Vagina (tissue), 2 donors: ENCODE measurements around the gene RIMBP3C. TPM values are rescaled to one million over a fixed set of nuclear protein-coding genes. Genes with fewer than 3 reads are reported as not detected.
"Not testable (repeated sequence)": the region's sequence is repeated elsewhere in the genome, so short reads cannot be mapped to it uniquely, and the experiment has no call there.

Experiments
- DNase-seq, 2 donors: peaks; one replicate each; pipeline ENCODE4 v3.0.0-alpha.2; 2017; ENCODE audit errors: extremely low spot score in 2 of 2
- H3K27ac ChIP-seq: fragments of 200-600 bp; sonication (generic); one replicate; pipeline ENCODE4 v1.5.1; 2019
- H3K27me3 ChIP-seq: fragments of 200-600 bp; sonication (generic); one replicate; pipeline ENCODE4 v1.5.1; 2019
- H3K36me3 ChIP-seq, 2 donors: fragments of 200-600 bp; sonication (generic); one replicate each; pipeline ENCODE4 v1.5.1; 2017 to 2019
- H3K4me1 ChIP-seq: fragments of 200-600 bp; sonication (generic); one replicate; pipeline ENCODE4 v1.5.1; 2019
- H3K4me3 ChIP-seq, 2 donors: fragments of 200-600 bp; sonication (generic); 1 replicate in 1 of 2; 2 replicates in 1 of 2; pipeline ENCODE4 v1.5.1; 2016 to 2019
- H3K9me3 ChIP-seq: fragments of 200-600 bp; sonication (generic); one replicate; pipeline ENCODE4 v1.5.1; 2019
- POLR2A ChIP-seq, 2 donors: fragments of 450-650 bp; IDR thresholded peaks; one replicate each; pipeline ENCODE4 v1.6.1; 2017; ENCODE audit warnings: antibody characterized with exemption in 2 of 2, mild to moderate bottlenecking in 2 of 2, moderate library complexity in 2 of 2
- POLR2AphosphoS5 ChIP-seq, 2 donors: sonication (generic); formaldehyde crosslinking; IDR thresholded peaks; one replicate each; pipeline ENCODE4 v1.9.0; 2017; ENCODE audit warnings: antibody characterized with exemption in 2 of 2, mild to moderate bottlenecking in 2 of 2, low read depth in 1 of 2; ENCODE audit not compliant: insufficient read depth in 1 of 2
- intact Hi-C: fragments of 100-400 bp; cut with DNase I; formaldehyde crosslinking; loops from one replicate; pipeline ENCODE4 v1.15.1; 2023
- total RNA-seq: library from RNA; depleted of rRNA; stranded (reverse); fragments of >200 nt; gene quantifications from one replicate; pipeline ENCODE4 v1.2.3, GENCODE V29; 2016
- TF ChIP-seq, protein P1 (sequence below), 3 experiments: fragments of 450-650 bp in 2 of 3; fragments of 200-600 bp in 1 of 3; sonication (generic) in 1 of 3; IDR thresholded peaks; one replicate each; pipeline ENCODE4 v1.5.1; 2017 to 2019; ENCODE audit warnings: antibody characterized with exemption in 3 of 3, mild to moderate bottlenecking in 2 of 3, moderate library complexity in 2 of 3

RIMBP3C gene
- total RNA-seq, 1 donor from 2014 or later, result not detected

DNA sequence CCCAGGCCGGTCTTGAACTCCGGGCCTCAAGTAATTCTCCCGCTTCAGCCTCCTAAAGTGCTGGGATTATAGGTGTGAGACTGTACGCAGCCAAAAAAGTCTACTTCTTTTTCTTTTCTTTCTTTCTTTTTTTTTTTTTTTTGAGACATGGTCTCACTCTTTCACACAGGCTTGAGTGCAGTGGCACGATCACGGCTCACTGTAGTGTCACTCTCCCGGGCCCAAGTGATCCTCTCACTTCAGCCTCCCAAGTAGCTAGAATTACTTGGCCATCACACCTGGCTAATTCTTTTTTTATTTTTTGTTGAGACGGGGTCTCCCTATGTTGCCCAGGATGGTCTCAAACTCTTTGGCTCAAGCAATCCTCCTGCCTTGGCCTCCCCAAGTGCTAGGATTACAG is 12.7 kb upstream of the RIMBP3C start:
- intact Hi-C loops, result no loop called here

DNA sequence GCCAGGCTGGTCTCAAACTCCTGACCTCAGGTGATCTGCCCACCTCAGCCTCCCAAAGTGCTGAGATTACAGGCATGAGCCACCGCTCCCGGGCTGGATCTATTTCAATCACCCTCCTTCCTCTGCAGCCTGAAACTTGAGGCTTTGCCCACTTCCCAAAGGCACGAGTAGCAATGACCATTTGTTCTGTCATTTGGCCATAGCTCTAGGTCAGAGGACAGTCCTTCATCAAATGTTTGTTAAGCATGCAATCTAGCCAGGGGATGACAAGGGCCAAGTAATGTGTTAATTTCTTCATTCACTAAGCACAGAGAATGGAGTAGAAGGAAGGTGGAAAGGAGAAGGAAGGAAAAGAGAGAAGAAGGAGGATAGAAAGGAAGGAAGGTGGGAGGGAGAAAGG is 9.4 kb upstream of the RIMBP3C start:
- H3K27ac ChIP-seq, H3K9me3 ChIP-seq, DNase-seq, intact Hi-C loops, H3K4me1 ChIP-seq, H3K27me3 ChIP-seq, H3K4me3 ChIP-seq, H3K36me3 ChIP-seq: not testable (repeated sequence)

More for the DNA sequence above, 12.7 kb upstream of the RIMBP3C start:
- Histone ChIP-seq H3K4me1 (peaks cover 7% of the 10 kb centered on the region), H3K27ac (no peak overlapping the region), H3K36me3 (no peaks in the 10 kb centered on the region), H3K9me3 (no peaks in the 10 kb centered on the region), H3K27me3 (no peaks in the 10 kb centered on the region), H3K4me3 (no peak overlapping the region)
- DNase-seq, result no peak
- TF ChIP-seq, protein P1, sequence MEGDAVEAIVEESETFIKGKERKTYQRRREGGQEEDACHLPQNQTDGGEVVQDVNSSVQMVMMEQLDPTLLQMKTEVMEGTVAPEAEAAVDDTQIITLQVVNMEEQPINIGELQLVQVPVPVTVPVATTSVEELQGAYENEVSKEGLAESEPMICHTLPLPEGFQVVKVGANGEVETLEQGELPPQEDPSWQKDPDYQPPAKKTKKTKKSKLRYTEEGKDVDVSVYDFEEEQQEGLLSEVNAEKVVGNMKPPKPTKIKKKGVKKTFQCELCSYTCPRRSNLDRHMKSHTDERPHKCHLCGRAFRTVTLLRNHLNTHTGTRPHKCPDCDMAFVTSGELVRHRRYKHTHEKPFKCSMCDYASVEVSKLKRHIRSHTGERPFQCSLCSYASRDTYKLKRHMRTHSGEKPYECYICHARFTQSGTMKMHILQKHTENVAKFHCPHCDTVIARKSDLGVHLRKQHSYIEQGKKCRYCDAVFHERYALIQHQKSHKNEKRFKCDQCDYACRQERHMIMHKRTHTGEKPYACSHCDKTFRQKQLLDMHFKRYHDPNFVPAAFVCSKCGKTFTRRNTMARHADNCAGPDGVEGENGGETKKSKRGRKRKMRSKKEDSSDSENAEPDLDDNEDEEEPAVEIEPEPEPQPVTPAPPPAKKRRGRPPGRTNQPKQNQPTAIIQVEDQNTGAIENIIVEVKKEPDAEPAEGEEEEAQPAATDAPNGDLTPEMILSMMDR (IDR thresholded peaks at IDR 0.05), result no peak
- TF ChIP-seq POLR2AphosphoS5 (IDR thresholded peaks at IDR 0.05; ENCODE audit: insufficient read depth in 1 of 2, low read depth in 1 of 2), result no peak
- no peak for TF ChIP-seq POLR2A (IDR thresholded peaks at IDR 0.05)

DNA sequence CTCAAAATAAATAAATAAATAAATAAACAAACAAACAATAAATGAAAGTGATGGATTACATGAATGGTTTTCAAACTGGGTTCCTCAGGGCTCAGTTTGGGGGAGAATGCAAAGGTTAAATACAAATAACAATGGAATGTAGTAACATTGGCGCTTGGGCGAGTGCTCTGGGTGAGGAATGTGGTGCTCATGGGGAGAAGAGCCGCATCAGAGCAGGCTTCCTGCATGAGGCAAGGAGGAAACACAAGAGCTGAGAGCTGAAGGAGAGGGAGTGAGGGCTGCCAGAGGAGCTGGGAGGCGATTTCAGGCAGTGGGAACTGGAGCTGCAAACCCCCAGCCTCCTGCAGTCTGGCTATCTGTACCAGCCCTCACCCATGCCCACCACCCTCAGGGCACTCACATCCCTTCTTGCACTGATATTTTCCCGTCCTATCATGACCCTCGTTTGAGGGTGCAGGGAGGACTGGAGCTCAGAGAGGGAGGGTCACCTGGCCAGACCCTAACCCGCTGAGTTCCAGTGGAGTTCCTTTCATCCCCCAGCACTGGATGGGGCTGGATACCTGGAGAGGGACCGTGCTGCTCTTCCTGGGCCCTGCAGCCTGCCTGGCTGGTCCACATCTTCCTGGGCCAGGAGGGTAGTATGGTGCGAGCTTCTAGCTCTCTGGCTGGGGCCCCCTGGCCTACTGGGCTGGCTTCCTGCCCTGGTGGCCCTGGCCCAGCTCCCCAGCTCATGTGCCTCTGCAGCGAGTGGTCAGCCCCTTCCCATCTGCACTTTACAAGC is 8.3 kb upstream of the RIMBP3C start:
- H3K9me3 ChIP-seq, H3K27me3 ChIP-seq, DNase-seq, H3K4me3 ChIP-seq, H3K27ac ChIP-seq, intact Hi-C loops, H3K36me3 ChIP-seq, H3K4me1 ChIP-seq: not testable (repeated sequence)

DNA sequence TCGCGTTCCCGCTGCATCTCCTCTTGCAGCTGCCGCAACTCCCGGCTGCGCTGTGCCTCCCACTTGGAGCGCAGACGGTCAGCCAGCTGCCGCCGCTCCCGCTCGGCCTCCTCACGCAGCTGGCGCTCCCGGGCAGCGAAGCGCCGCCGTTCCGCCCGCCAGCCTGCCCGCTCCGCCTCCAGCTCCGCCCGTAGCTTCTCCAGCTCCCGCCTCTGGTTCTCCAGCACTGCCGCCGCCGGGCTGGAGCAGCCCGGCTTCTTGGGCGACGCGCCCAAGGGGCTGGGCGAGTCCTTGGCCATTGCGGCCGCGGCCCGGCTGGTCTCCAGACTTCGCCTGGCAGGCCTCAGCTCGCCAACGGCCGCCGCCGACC is 598 bp downstream of the RIMBP3C start:
- not testable (repeated sequence) for H3K27me3 ChIP-seq, H3K9me3 ChIP-seq

DNA sequence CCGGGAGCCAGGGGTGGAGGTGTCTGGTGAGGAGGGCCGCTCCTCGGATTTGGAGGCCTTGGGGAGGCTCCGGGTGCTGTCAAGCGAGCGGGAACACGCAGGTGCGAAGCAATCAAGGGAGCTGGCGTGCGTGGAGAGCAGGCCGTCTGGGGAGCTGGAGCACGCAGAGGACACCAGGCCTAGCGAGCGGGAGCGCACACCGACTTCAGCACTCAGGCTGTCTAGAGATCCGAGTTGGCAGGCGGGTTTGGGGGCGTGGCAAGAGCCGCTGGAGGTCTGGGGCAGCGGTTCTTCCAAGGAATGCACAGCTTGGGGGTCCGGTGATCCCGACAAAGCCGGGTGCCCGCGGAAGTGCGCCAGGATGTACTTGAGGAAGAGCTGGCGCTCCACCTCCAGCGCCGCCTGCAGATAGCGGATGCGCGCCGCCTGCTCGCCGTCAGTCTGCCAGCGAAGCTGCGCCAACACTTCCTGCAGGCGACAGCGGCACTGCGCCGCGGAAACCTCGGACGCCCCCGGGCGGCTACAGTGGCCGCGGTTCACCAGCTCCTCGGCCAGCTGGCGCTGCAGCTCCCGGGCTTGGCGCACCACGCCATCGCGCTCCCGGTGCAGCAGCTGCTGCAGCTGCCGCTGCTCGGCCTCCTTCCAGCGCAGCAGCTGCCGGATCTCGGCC is 1.1 kb downstream of the RIMBP3C start:
- H3K4me3 ChIP-seq, H3K4me1 ChIP-seq, H3K27ac ChIP-seq, H3K36me3 ChIP-seq, H3K9me3 ChIP-seq, DNase-seq, H3K27me3 ChIP-seq, intact Hi-C loops: not testable (repeated sequence)

More for the DNA sequence above, 598 bp downstream of the RIMBP3C start:
- H3K4me1 ChIP-seq, intact Hi-C loops, DNase-seq, H3K36me3 ChIP-seq, H3K4me3 ChIP-seq, H3K27ac ChIP-seq: not testable (repeated sequence)

DNA sequence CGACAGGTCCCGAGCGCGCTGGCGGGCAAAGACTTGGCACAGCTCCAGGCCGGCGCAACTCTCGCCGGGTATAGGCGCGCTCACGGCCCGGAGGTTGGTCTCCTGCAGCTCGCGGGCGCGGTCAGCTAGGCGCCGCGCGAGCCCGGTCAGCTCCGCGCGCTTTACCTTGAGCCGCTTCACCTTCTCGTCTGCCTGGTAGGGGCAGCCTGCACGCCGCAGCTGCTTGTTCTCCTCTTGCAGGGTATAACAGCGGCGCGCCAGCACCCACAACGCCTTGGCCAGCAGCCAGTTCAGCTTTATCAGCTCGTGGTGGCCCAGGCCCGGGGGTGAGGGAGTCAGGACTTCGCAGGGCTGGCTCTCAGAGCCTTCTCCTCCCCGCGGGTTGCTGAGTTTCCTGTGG is 1.7 kb downstream of the RIMBP3C start:
- H3K9me3 ChIP-seq, H3K4me1 ChIP-seq, H3K36me3 ChIP-seq, H3K27ac ChIP-seq, H3K27me3 ChIP-seq, DNase-seq, intact Hi-C loops, H3K4me3 ChIP-seq: not testable (repeated sequence)

DNA sequence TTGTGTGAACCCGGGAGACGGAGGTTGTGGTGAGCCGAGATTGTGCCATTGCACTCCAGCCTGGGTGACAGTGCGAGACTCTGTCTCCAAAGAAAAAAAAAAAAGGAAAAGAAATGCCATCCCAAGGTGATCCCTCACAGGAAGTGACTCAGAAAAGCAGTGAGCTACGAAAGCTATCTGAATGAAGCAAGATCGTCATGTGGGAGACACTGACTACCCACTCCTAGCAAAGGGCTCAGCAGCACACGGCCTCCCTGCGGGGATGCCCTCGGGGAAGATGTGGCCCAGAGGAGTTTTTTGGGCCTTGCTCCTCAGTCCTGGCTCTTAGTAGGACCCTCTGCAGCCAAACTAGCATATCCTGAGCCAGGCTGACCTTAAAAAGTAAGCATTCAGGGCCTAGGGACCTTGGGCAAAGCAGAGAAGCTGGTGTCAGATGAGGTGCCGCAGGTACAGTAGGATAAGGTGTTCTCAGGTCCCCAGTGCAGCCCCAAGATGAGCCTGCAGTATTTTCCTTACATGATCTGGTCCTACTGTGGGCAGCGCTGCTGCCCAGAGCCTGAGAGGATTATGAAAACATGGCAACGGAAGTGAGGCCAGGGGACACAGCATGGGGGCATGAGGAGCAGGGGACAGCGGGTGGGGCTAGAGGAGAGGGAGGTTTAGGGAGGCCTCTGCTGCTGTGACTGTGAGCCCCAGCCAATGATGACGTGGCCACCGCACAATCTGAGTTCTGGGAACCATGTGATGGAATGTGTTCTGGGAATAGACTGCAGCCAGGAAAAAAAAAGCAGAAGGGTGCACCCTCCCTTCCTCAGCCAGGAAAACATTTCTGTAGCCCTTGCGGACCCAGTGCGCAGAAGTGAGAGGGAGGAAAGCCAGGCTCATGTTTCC is 6.6 kb downstream of the RIMBP3C start:
- H3K27ac ChIP-seq, H3K36me3 ChIP-seq, H3K27me3 ChIP-seq, DNase-seq, H3K9me3 ChIP-seq, H3K4me3 ChIP-seq, intact Hi-C loops, H3K4me1 ChIP-seq: not testable (repeated sequence)

DNA sequence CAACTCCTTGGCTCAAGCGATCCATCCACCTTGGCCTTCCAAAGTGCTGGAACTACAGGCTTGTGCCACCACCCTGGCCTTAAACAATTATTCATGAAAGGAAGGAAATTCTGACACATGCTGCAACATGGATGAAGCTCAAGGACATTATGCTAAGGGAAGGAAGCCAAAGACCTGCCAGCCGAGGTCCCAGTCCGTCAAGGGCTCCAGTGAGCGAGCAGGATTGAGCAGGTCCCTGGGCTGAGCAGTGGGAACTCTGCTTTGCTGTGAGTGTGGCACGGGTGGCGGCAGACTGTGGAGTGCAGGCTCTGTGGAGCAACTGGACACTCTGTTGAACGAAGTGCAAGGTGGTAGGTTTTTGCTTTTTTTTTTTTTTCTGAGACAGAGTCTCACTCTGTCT is 11.4 kb downstream of the RIMBP3C start:
- DNase-seq, H3K4me3 ChIP-seq, H3K27ac ChIP-seq, intact Hi-C loops, H3K9me3 ChIP-seq, H3K36me3 ChIP-seq, H3K27me3 ChIP-seq, H3K4me1 ChIP-seq: not testable (repeated sequence)

DNA sequence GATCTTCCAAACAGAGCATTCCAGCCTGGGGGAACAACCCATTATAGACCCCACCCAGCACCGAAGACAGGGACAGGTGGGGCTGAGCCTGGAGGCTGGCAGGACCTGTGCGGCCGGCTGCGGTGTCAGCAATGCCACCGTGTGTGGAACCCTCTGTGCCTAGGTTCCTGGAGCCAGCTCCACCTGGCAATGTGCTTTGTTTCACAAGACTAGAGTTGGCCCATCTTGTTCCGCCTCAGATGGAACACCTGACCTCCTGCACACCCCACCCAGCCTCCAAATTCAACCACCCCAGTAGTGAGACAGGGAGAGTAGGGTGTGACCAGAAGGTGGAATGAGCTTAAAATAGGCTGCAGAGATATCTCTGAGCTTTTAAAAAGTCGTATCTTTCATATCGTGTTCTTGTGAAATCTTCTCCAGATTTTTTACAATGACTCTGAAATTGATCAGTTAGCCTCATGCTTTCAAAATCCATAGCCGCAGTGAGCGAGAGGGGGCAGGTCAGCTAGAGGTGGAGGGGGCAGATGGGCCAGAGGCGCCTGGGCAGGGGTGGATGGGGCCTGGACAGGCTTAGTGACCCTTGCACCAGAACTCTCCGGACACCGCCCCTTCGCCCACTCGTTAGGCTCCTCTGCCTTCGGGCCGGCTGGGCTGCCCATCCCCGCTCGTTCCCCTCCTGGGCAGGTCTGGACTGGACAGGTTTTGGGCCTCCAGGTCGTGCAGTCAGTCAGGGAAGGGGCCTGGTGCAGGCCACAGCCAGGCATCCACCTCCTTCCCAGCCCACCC is 18.2 kb downstream of the RIMBP3C start:
- H3K27ac ChIP-seq, H3K36me3 ChIP-seq, H3K4me1 ChIP-seq, intact Hi-C loops, H3K4me3 ChIP-seq, H3K27me3 ChIP-seq, H3K9me3 ChIP-seq, DNase-seq: not testable (repeated sequence)

DNA sequence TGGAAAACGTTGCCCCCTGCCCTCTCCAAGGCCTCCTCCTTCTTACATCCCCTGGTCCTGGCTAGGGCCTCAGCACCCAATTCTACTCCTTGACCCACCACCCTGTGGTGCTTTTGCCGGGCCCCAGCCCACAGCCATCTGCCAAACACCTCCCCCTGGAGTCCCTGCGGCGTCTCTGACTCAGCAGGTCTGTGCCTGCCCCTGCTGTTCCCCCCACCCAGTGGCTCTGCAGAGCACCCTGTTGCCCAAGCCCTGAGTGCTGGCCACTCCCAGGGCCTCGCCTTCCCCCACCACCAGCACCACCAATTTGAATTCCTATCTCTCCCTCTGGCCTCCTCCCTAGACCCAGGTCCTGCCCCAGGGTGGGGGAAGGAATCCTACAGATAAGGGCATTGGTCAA is 19.7 kb downstream of the RIMBP3C start:
- H3K4me3 ChIP-seq, result not testable (repeated sequence)

DNA sequence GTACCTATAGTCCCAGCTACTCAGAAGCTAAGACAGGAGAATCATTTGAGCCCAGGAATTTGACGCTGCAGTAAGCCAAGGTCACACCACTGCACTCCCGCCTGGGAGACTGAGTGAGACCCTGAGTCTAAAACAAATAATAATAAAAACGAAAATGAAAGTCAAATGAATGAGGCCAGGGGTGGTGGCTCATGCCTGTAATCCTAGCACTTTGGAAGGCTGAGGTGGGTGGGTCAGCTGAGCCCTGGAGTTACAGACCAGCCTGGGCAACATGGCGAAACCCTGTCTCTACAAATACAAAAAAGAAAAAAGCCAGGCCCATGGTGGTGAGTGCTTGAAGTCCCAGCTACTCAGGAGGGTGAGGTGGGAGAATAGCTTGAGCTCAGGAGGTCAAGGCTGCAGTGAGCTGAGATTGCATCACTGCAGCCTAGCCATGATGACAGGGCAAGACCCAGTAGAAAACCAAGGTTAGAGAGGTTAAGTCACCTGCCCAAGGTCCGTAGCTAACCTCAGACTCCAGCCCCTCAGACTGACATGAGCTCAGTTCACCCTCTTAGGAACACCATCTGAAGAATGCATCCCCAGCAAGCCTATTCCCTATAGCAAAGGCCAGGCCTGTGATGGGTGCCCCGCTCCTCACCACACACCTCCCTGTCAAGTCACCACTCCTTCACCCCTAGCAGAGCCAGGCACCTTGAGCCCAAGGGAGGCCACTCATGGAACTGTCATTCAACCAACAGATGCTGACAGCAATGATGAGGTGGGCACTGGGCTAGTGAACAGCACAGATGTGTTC is 24.4 kb downstream of the RIMBP3C start:
- H3K27me3 ChIP-seq, H3K27ac ChIP-seq, H3K9me3 ChIP-seq, intact Hi-C loops, DNase-seq, H3K4me1 ChIP-seq, H3K4me3 ChIP-seq, H3K36me3 ChIP-seq: not testable (repeated sequence)

More for the DNA sequence above, 19.7 kb downstream of the RIMBP3C start:
- intact Hi-C loops, DNase-seq, H3K27ac ChIP-seq, H3K9me3 ChIP-seq, H3K36me3 ChIP-seq, H3K27me3 ChIP-seq, H3K4me1 ChIP-seq: not testable (repeated sequence)
